DOHH2 (cell line): ENCODE data around the gene RAD51B.

Experiments used
- H3F3A ChIP-seq: fragments of 200-600 bp; sonication (generic), shearing (Covaris generic); 2 replicates; pipeline ENCODE4 v1.6.0; 2016; ENCODE audit warnings: antibody characterized with exemption, mild to moderate bottlenecking; ENCODE audit not compliant: control insufficient read depth, insufficient read depth
- H3K27ac ChIP-seq: fragments of 200-600 bp; sonication (generic); 2 replicates; pipeline ENCODE4 v1.5.1; 2014; ENCODE audit warnings: low read depth, mild to moderate bottlenecking, low read length, moderate library complexity
- H3K27me3 ChIP-seq: fragments of 200-600 bp; sonication (generic); 2 replicates; pipeline ENCODE4 v1.6.1; 2014; ENCODE audit warnings: mild to moderate bottlenecking, low read length, mixed read lengths; ENCODE audit not compliant: control insufficient read depth
- H3K36me3 ChIP-seq: fragments of 200-600 bp; sonication (generic); 2 replicates; pipeline ENCODE4 v1.6.1; 2014; ENCODE audit warnings: mild to moderate bottlenecking, low read length, moderate library complexity, mixed read lengths; ENCODE audit not compliant: control insufficient read depth
- H3K4me1 ChIP-seq: fragments of 200-600 bp; sonication (generic); 2 replicates; pipeline ENCODE4 v1.6.1; 2014; ENCODE audit warnings: mild to moderate bottlenecking, low read length, mixed read lengths; ENCODE audit not compliant: control insufficient read depth
- H3K4me2 ChIP-seq: fragments of 200-600 bp; sonication (generic); 2 replicates; pipeline ENCODE4 v1.6.0; 2014; ENCODE audit warnings: mild to moderate bottlenecking, low read length, moderate library complexity
- H3K4me3 ChIP-seq: fragments of 200-600 bp; sonication (generic); 2 replicates; pipeline ENCODE4 v1.5.1; 2014; ENCODE audit warnings: mild to moderate bottlenecking, low read length, mixed read lengths
- H3K79me2 ChIP-seq: fragments of 200-600 bp; sonication (generic); 2 replicates; pipeline ENCODE4 v1.6.1; 2014; ENCODE audit warnings: mild to moderate bottlenecking, low read length, mixed read lengths; ENCODE audit not compliant: control insufficient read depth
- H3K9me2 ChIP-seq: fragments of 200-600 bp; sonication (generic); replicated peaks from 2 replicates; pipeline ENCODE4 v1.6.1; 2014; ENCODE audit warnings: mild to moderate bottlenecking, low read length, mixed read lengths; ENCODE audit not compliant: control insufficient read depth
- H3K9me3 ChIP-seq: fragments of 200-600 bp; sonication (generic); 2 replicates; pipeline ENCODE4 v1.6.1; 2014; ENCODE audit warnings: antibody characterized with exemption, low read length, mixed read lengths; ENCODE audit not compliant: control insufficient read depth, insufficient read depth
- H4K20me1 ChIP-seq: fragments of 200-600 bp; sonication (generic); 2 replicates; pipeline ENCODE4 v1.6.0; 2014; ENCODE audit warnings: low read depth, mild to moderate bottlenecking, antibody characterized with exemption, low read length, moderate library complexity; ENCODE audit not compliant: control insufficient read depth, insufficient read depth
- EZH2phosphoT487 ChIP-seq: fragments of 200-600 bp; sonication (generic); IDR thresholded peaks from 2 replicates; pipeline ENCODE4 v1.6.1; 2017; ENCODE audit warnings: borderline replicate concordance, mild to moderate bottlenecking, antibody characterized with exemption, low read length, moderate library complexity, mixed read lengths
- TF ChIP-seq, protein P1 (sequence below): fragments of 200-600 bp; sonication (generic); IDR thresholded peaks from one replicate; pipeline ENCODE4 v1.5.1; 2014; ENCODE audit warnings: antibody characterized with exemption, mild to moderate bottlenecking, low read depth, low read length; ENCODE audit not compliant: poor library complexity, severe bottlenecking

RAD51B gene

DNA sequence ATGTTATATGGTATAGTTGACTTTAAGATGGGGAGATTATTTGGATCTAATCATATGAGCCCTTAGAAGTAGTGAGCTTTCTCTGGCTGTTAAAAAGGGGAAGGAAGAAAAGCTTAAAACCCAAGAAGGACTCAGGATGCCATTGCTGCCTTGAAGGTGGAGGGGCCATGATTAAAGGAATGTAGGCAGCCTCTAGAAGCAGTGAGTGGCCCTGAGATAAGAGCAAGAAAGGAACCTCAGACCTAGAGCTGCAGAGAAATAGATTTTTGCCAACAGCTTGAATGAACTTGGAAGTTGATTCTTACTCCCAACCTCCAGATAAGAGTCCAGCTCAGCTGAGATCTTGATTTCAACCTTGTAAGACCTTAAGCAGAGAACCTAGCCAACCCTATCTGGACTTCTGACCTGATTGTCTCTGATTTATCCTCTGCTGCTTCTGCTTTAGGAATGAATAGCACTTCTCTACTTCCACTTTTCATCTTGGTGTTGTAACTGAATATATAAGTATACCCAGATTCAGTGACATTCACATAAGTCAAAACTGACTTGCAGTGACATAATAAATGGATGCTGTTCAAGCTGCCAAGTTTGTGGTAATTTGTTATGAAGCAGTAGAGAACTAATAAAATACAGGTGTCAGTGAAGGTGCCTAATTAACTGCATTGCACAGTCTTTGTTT, 33.5 kb downstream of the RAD51B start:
- no peaks in the 10 kb centered on the region for H3K9me2 ChIP-seq
- H3K4me1 ChIP-seq = no peaks in the 10 kb centered on the region
- H4K20me1 ChIP-seq = no peaks in the 10 kb centered on the region
- no peaks in the 10 kb centered on the region for H3K27me3 ChIP-seq
- no peak overlapping the region for H3K4me2 ChIP-seq
- H3K27ac ChIP-seq = no peak overlapping the region
- no peaks in the 10 kb centered on the region; the same call in 1 of the 2 replicates for H3K36me3 ChIP-seq
- no peaks in the 10 kb centered on the region for H3F3A ChIP-seq
- TF ChIP-seq, protein P1, sequence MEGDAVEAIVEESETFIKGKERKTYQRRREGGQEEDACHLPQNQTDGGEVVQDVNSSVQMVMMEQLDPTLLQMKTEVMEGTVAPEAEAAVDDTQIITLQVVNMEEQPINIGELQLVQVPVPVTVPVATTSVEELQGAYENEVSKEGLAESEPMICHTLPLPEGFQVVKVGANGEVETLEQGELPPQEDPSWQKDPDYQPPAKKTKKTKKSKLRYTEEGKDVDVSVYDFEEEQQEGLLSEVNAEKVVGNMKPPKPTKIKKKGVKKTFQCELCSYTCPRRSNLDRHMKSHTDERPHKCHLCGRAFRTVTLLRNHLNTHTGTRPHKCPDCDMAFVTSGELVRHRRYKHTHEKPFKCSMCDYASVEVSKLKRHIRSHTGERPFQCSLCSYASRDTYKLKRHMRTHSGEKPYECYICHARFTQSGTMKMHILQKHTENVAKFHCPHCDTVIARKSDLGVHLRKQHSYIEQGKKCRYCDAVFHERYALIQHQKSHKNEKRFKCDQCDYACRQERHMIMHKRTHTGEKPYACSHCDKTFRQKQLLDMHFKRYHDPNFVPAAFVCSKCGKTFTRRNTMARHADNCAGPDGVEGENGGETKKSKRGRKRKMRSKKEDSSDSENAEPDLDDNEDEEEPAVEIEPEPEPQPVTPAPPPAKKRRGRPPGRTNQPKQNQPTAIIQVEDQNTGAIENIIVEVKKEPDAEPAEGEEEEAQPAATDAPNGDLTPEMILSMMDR = no peak
- TF ChIP-seq EZH2phosphoT487 = no peak
- no peak overlapping the region for H3K4me3 ChIP-seq
- no peaks in the 10 kb centered on the region for H3K9me3 ChIP-seq
- H3K79me2 ChIP-seq = peaks cover 25% of the 10 kb centered on the region

DNA sequence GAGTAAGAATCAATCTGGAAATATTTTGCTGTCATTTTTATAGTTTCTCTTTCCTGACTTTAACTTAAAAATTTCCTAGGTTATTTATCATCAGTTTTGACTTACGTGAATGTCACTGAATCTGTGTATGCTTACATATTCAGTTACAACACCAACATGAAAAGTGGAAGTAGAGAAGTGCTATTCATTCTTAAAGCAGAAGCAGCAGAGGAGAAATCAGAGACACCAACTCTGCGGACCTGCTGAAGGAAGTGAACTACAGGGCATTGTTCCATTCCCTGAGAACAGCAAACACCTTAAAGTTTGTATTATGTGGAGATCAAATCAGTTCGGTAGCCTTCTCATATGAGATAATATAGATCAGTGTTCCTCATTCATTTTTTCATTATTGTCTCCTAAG, 34.1 kb downstream of the RAD51B start:
- peaks cover 19% of the 10 kb centered on the region for H3K79me2 ChIP-seq
- no peak for TF ChIP-seq EZH2phosphoT487
- TF ChIP-seq, protein P1 = no peak
- H3F3A ChIP-seq = no peaks in the 10 kb centered on the region
- H3K9me3 ChIP-seq = no peaks in the 10 kb centered on the region
- H3K4me2 ChIP-seq = no peak overlapping the region
- H3K4me1 ChIP-seq = no peaks in the 10 kb centered on the region
- H3K27me3 ChIP-seq = no peaks in the 10 kb centered on the region
- H4K20me1 ChIP-seq = no peaks in the 10 kb centered on the region
- no peaks in the 10 kb centered on the region; the same call in 1 of the 2 replicates for H3K36me3 ChIP-seq
- no peaks in the 10 kb centered on the region for H3K9me2 ChIP-seq
- no peak overlapping the region for H3K27ac ChIP-seq
- H3K4me3 ChIP-seq = no peak overlapping the region

DNA sequence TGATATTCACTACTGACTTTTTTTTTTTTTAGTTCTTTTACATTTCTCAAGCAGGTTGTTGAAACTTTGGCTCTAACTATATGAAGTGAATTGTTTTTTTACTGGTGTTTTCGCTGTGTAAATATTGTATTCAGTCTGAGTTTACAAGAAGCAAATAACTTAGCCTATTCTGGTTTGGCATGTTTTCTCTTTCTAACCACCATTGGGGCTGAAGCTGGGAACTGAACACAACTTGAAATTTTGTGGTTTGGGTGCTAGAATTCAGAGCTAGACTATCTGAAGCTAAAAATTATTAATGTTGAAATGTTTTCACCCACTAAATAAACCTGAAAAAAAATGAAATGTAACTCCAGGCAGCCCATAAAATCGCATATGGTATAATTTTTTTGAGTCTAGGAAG, 37.2 kb downstream of the RAD51B start:
- Histone ChIP-seq H3K27ac (no peak overlapping the region), H3K9me2 (no peaks in the 10 kb centered on the region), H3K27me3 (no peaks in the 10 kb centered on the region), H3K9me3 (no peaks in the 10 kb centered on the region), H3K36me3 (no peaks in the 10 kb centered on the region; the same call in 1 of the 2 replicates), H4K20me1 (no peaks in the 10 kb centered on the region), H3K4me3 (no peak overlapping the region), H3F3A (0 out of 2 replicates have a peak, but pooled peaks cover 3% of the 10 kb centered on the region), H3K79me2 (no peaks in the 10 kb centered on the region), H3K4me1 (no peaks in the 10 kb centered on the region), H3K4me2 (no peak overlapping the region)
- no peak for TF ChIP-seq EZH2phosphoT487
- TF ChIP-seq, protein P1 = no peak
